ENCODE results near the gene RTP4.

GRCh38 chr3:187406927-187407326 is 38.7 kb downstream of the RTP4 start:
- TF ChIP-seq CTCF (IDR thresholded peaks at IDR 0.05) (no peak), TCF7L2 (IDR thresholded peaks at IDR 0.05; ENCODE audit: low read depth, low read length) (no peak), REST (IDR thresholded peaks at IDR 0.05; ENCODE audit: insufficient read depth in 1 of 2, low read depth in 2 of 2, low read length in 1 of 2) (no peak), POLR2AphosphoS5 (IDR thresholded peaks at IDR 0.05; ENCODE audit: low read depth, low read length) (no peak), SIN3A (IDR thresholded peaks at IDR 0.05; ENCODE audit: borderline replicate concordance, insufficient read depth, low read depth, low read length) (no peak)
